NB4 (cell line): ENCODE data around the gene LHX1.

Experiments
- DNase-seq: peaks from one replicate; pipeline ENCODE4 v3.0.0; 2010; ENCODE audit warnings: low read depth
- H3K4me3 ChIP-seq: one replicate; pipeline ENCODE4 v1.5.1; 2011; ENCODE audit warnings: mild to moderate bottlenecking, low read depth, low read length, moderate library complexity
- CTCF ChIP-seq: IDR thresholded peaks from one replicate; pipeline ENCODE4 v1.5.1; 2012; ENCODE audit warnings: low read depth, low read length
- MYC ChIP-seq: IDR thresholded peaks from 2 replicates; pipeline ENCODE4 v1.6.1; 2011; ENCODE audit warnings: low read depth, low read length
- POLR2A ChIP-seq: IDR thresholded peaks from 2 replicates; pipeline ENCODE4 v1.6.1; 2011; ENCODE audit warnings: mild to moderate bottlenecking; ENCODE audit not compliant: insufficient read length; ENCODE audit errors: extremely low read depth
- TF ChIP-seq, protein P1 (sequence below): IDR thresholded peaks from 2 replicates; pipeline ENCODE4 v1.6.1; 2011; ENCODE audit warnings: low read depth, low read length

Gene LHX1

DNA sequence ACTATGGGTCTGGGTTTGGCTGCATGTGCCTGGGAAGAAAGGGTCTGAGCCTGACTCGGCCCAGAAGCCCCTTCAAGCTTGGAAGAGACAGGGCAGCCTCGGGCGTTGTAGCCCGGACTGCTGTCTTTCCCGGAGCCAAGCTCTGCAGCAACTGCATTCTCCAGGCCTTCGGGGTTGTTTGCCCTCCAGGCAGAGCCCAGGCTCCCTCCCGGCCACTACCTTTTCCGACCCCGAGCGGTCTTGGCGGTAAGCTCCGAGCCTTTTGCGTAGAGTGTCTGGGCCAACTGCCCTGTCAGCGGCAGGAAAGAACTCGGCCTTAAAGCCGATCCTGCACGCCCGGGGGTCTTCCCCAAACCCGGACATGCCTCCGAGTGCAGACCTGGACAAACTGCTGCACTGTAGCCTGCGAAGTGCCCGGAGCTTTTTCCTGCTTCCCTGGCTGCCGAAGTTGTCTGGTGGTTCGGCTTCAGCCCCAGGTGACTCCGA is 1.3 kb downstream of the LHX1 start:
- TF ChIP-seq POLR2A = no peak
- DNase-seq = peak; percentile 46
- H3K4me3 ChIP-seq = no peak overlapping the region

DNA sequence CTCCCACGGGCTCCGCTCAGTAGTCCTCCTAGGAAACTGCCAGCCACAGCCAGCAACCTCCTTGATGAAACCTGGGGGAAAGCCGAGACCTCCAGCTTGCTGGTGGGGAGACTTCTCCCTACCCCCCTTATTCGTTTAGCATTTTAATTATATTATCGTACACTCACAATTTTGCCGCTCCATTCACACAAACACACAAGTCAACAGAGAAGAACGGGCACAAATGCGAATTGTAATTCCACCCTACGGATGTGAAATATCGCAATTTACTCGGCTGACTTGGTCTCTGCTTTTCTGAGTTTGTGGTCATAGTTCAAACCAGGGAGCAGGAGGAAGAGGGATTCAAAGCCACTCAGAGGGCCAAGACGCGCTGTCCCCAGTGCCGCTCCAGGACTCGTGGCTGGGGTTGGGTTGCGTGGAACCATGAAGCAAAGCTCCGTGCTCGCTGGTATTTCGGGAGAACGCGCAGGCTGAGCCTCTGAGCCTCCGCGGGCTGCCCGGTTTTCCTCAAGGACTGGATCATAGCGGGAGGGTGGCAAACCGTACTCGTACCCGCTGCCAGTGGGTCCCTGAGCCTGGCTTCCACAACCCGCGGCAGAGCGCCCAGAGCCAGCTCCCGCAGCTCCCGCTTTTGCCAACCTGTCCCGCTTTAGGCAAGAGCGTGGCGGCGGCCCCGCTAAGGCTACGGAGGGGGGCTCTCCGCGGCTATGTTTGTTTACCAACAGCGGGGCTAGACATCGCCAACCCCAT is 2.0 kb downstream of the LHX1 start:
- H3K4me3 ChIP-seq = no peak overlapping the region
- TF ChIP-seq CTCF (no peak), MYC (no peak), POLR2A (no peak)
- TF ChIP-seq, protein P1, sequence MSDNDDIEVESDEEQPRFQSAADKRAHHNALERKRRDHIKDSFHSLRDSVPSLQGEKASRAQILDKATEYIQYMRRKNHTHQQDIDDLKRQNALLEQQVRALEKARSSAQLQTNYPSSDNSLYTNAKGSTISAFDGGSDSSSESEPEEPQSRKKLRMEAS = no peak
- peak; percentile 25 for DNase-seq

- no peak overlapping the region for H3K4me3 ChIP-seq
- TF ChIP-seq POLR2A (no peak), CTCF (no peak), MYC (no peak)
- TF ChIP-seq, protein P1 = no peak
Observed at GRCh38 chr17:36939802-36940312, 2.6 kb downstream of the LHX1 start.

DNA sequence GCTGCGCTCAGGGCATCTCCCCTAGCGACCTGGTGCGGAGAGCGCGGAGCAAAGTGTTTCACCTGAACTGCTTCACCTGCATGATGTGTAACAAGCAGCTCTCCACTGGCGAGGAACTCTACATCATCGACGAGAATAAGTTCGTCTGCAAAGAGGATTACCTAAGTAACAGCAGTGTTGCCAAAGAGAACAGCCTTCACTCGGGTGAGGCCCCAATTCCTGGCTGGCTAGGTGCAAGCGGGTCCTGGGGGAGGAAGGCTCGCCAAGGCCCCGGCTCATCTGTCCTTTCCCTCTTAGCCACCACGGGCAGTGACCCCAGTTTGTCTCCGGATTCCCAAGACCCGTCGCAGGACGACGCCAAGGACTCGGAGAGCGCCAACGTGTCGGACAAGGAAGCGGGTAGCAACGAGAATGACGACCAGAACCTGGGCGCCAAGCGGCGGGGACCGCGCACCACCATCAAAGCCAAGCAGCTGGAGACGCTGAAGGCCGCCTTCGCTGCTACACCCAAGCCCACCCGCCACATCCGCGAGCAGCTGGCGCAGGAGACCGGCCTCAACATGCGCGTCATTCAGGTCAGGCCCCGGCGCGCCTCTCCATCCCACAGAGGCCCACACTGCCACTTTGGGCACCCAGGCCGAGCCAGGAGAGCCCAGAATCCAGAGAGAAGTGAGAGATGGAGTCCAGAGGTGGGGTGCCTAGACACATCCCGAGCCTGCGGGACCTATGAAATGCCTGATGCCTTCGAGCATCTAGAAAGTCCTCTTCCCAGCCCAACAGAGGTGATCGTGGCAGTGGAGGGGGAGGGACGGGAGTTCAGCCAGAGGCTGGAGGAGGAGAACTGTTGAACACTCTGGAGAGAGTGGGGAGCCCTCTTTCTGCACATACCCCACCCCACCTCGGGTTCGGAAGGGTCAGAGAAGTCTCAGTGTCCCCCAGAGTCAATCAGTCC is 3.3 kb downstream of the LHX1 start:
- TF ChIP-seq POLR2A (no peak), CTCF (no peak), MYC (no peak)
- TF ChIP-seq, protein P1 = no peak
- no peak overlapping the region for H3K4me3 ChIP-seq
- DNase-seq = no peak

More at GRCh38 chr17:36939802-36940312, 2.6 kb downstream of the LHX1 start:
- no peak for DNase-seq

DNA sequence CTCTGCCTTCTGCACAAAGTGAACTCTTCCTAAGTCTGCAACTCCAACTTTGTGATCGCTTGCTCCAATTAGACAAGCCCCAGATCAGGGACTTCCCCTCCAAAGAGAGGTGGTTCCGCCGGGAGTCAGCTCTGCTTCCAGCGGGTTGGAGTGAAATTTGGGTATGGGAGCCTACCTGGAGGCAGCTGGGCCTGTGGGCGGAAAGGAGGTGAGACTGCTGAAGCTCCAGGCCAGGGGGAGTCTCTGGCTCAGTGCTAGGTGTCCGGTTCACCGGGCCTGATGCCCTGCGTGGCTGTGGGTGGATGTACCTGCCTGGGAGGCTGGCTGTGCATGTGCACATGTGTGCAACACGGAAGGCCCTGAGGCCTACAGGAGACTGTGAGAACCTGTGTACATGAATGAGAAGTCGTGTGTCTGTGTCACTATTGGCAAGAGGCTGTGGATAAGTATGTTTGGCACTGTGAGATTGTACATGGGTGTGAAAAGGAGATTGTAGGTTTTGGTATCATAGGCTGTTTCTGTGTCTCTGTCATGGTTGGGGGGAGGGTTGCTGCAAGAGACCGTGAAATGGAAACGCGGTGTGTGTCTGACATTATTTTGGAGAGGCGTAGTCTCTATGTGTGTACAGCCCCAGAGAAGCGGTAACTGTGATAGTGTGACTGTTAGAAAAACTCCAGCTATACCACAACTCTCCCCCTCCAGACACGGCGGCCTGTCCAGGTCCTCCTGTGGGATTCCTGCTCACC is 4.2 kb downstream of the LHX1 start:
- H3K4me3 ChIP-seq = no peak overlapping the region
- no peak for DNase-seq
- no peak for TF ChIP-seq MYC
- no peak for TF ChIP-seq POLR2A
- TF ChIP-seq, protein P1 = no peak
- TF ChIP-seq CTCF = no peak
